Fibroblast of skin of back (primary cell): ENCODE measurements around the gene VWA7.
"Not testable (repeated sequence)": the region's sequence is repeated elsewhere in the genome, so short reads cannot be mapped to it uniquely, and the experiment has no call there.

Experiments
- DNase-seq: peaks from one replicate; pipeline ENCODE4 v3.0.0-alpha.2; 2013

The VWA7 gene

DNA sequence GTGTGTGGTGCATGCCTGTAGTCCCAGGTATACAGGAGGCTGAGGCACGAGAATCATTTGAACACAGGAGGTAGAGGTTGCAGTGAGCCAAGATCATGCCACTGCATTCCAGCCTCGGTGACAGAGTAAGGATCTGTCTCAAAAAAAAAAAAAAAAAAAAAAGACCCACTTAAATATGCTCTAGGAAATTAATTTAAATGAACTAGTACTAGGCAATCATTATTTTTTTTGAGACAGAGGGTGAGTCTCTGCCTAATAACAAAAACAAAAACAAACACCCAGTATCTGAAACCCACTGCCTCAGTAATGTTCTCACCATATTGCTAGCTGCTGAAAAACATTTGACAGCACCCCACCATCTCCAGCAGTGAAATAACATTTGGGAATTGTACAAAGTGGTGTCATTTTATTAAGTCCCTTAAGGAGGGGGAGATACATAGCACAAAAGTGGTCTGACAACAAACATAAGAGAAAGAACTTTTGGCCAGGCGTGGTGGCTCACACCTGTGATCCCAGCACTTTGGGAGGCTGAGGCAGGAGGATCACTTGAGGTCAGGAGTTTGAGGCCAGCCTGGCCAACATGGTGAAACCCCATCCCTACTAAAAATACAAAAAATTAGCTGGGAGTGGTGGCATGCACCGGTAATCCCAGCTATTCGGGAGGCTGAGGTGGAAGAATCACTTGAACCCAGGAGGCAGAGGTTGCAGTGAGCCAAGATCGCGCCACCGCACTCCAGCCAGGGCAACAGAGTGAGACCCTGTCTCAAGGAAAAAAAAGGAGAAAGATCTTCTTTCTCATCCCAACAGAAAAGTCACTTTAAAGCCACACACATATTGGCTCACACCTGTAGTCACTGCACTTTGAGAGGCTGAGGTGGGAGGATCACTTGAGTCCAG, 24.2 kb upstream of the VWA7 start:
- not testable (repeated sequence) for DNase-seq

DNA sequence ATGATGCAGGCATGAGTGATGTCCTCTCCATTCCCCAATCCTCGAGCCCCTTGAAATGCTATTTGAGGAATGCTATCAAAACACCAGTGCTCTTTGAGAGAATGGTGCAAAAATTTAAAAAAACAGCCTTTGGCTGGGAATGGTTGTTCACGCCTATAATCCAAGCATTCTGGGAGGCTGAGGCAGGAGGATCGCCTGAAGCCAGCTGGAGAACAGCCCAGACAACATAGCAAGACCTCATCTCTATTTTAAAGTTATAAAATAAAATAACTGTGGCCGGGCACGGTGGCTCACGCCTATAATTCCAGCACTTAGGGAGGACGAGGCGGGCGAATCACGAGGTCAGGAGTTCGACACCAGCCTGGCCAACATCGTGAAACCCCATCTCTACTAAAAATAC, 22.7 kb upstream of the VWA7 start:
- DNase-seq, result peak; percentile 47

DNA sequence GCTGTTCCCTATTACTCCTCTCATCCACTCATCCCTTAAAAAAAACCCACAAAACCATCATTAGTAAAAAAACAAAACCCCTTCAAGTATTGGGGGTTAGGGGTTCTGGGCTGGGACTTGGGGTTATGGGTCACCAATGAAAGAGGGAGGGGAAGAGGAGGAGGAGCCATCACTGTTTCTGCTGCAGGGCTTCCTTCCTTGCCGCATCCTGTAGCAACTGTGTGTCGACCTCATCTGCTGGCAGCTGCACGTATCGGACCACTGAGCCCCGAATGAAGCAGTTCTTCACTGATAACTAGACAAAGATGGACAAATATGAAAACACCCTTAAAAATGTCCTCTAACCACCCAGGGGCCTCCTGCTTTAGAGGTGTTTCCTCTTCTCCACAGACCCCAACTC, 20.5 kb upstream of the VWA7 start:
- DNase-seq, result no peak

DNA sequence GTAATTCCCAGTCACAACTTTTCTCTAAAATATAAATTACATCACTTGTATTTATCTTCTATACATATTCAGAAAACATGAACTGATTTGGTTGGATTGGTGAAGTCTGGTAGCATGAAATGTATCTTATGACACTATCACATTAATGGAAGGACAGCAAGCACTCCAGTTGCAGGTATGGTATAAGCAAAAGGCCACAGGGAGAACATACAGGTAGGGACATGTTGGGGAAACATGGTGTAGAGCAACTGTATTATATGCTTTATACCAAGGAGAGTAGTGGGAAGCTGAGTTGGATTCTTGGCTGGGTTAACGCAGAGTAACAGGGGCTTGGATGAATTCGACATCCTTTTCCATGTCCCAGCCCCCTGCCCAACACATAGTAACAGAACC, 19.9 kb upstream of the VWA7 start:
- DNase-seq, result no peak

DNA sequence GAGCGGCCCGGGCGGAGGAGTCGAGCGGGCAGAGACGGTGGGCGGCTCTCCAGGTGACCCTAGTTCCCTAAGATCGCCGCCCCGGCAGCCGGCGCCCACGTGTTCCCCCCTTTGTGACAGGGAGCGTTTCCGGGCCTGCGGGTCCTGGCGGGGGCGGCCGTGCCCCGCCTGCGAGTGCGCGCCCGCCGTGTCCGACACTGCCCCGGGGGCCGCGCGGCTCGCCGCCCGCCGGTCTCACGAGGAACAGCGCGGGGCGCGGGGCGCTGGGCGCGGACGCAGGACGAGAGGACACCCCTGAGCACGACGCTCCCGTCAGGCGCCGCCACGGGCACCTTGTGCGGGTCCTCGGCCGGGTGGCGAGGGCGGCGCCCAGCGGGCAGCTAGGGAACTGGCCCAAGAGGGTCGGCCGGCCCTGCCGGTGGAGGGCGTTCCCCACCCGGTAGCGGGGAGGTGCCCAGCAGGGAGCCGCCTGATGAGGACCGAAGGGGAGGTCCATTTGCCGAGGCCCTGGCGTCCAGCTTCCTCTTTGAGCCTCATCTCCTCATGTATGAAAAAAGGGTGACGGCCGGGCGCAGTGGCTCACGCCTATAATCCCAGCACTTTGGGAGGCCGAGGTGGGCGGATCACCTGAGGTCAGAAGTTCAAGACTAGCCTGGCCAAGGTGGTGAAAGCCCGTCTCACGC, 18.6 kb upstream of the VWA7 start, which contains the start of gene VARS1:
TSS of gene VARS1 (minus strand) at position 137 of the 683 bp plus-strand sequence. CDS start 535 bp downstream, outside the sequence.
- DNase-seq, result peak; percentile 88

DNA sequence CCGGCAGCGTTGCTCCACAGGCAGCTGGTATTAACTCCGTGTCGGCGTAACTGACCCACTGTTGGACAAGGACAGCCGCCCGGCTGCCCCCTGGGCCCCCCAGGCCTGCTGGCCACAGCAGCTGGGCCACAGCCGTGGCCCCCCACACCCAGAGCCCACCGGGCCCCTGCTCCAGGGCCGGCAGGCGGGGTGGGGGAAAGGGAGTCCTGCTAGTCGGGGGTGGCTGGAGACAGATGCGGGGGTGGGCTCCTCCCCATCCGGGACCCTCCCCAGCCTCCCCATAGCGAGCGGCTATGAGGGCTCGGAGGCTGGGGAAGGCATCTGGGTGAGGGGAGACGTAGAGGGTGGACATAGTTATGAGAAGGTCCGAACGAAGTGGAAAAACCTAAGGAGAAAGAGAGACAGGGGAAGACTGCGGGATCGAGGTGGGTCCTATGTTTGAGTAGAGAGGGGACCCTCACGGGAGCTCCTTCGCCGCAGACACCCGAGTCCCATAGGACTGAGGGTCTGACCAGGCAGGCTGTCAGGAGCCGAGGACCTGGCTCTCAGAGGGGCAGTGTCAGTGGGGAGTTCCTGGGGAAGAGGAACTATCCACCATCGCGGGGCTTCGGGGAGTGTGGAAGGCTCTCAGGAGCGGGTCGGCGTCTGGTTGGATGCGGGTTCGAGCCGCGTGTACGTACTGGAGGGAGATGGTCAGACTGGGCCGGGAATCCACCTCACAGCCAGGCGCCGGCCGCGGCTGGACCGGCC, 17.9 kb upstream of the VWA7 start:
- no peak for DNase-seq

DNA sequence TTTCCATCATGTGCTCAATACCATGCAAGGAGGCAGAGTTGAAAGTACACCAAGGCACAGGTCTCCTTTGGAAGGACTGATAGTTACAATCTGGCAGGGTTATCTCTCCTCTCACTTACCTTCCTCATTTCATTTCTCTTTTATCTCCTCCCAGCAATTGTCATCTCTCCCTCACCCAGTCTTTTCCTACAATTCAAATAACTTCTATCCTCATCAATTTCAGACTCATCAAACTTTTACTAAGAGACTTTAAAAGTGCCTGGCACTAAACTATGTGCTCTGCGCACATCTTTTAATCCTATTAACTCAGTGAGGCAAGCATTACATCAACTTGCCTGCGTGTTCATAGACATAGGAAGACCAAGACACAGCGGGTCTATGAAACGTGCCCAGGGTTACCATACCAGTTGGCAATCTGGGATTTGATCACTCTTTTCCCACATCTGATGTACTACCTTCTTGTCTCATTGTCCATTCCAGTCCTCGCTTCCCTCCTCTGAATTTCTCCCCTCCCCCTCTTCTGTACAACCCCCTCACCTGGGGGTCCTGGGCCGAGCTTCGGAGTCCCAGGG, 17.3 kb upstream of the VWA7 start:
- DNase-seq, result peak; percentile 33

DNA sequence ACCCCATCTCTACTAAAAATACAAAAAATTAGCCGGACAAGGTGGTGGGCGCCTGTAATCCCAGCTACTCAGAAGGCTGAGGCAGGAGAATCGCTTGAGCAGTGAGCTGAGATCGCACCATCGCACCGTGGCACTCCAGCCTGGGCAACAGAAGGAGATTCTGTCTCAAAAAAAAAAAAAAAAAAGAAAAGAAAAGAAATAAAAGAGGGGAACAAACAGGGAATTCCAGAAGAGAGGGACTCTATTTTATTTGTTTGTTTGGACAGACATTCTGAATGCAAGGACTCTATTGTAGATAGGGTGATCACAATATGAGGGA, 16.8 kb upstream of the VWA7 start:
- DNase-seq, result not testable (repeated sequence)

DNA sequence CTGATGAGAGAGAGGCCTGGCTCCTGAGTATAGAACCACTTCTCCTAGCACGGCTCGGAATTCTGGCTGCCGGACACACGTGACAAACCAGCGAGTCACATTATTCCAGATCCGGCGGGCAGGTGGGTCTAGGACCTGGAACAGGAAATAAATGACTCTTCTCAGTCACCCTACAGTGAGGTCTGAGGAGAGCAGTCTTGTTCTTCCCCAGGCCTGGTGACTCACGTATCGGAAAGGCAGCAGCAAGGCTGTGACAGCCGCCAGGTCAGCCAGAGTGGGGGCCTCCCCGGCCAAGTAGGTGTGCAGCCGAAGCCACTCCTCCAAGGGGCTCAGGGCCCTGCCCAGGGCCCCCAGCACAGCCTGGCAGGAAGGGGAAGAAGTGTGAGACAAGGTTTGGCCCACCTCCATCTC, 15.6 kb upstream of the VWA7 start:
- DNase-seq, result no peak

DNA sequence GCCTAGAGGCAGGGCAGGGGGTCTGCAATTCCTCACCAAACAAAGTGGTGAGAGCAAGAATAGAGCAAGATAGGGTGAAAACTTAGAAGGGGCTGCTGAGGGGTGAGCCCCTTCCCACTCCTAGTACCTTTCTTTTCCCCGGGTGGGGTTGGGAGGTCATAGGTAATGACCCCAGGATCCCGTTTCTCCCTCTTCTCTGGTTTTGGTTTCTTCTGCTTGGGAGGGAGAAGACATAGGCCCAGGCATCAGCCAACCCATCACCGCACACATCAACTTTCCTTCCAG, 14.9 kb upstream of the VWA7 start:
- no peak for DNase-seq

DNA sequence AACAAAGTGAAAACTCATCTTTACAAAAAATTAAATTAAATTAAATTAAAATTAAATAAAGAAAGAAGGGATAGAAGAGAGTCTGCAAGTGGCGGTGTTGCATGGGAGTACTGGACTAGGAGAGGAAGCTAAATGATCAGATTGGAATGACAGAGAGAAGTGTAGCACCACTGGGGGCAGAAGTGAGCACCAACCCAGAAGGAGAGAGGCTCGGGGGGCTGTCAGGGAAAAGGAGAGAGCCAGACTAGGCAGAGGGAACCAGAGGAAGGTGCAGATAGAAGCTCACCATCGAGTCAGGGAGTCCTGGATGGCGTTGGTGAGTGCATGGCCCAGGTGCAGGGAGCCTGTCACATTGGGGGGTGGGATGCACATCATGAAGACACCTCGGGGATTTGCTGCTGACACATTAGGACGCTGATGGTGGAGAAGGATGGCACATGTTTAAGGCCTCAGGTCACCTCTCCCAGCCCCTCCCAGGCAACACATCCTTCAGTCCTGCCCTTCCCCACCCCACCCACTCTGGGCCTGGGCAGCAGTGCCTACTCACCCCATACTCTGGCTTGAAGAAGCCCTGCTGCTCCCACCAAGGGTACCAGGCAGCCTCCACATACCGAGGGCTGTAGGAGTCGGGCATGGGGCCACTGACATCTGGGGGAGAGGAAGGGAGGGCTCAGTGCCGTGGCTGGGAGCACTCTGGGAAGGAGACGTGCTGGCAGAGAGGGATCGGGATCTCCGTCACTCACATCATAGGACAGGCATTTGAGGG, 14.4 kb upstream of the VWA7 start:
- peak; percentile 60 for DNase-seq

DNA sequence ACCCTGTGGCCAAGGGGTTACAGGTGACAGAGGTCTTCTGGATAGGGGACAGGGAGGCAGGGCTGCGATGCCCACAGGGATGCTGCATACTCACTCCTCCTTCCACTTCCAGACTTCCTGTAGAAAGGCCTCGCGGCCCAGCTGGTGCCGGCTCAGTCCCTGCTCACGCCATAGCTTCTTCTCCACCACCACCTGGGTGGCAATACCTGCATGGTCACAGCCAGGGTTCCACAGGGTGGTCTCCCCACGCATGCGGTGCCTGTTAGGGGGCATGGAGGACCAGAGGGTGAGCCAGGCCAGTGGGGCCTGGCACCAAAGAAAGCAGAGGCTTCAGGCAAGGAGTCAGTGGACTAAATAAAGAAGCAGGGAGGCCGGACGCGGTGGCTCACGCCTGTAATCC, 8.3 kb upstream of the VWA7 start:
- DNase-seq, result no peak

DNA sequence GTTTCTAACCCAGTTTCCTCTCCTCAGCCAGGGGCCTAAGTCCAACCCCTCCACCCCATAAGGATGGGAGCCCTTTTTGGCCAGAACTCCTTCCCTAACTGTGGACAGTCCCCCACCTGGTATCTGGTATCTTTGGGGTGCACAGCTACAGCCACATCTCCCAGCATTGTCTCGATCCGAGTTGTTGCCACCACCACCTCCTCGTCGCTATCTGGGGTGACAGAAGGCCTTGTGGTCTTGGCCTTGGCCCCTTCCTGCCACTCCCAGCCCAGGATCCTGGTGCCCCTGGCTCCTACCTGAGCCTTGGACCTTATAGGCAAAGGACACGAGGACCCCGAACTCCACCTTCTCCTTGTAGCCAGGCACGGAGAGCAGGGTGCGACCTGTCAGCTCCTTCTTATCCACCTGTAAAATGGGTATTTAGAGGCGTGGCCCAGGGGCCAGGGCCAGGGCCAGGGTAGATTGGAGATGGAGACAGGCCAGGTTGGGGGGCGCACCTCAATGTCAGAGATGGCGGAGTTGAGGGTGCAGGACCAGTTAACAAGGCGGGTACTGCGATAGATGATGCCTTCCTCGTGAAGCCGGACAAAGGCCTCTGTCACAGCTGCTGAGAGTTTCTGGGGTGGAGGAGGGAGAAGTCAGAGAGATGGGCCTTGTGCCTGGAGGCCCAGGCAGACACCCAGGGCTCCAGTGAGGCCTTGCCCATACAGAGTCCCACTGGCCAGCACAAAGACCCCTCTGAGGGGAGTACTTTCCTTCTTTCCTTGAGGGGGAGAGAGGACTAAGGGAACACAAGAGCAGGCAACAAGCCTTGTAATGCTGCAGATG, 7.2 kb upstream of the VWA7 start:
- no peak for DNase-seq

DNA sequence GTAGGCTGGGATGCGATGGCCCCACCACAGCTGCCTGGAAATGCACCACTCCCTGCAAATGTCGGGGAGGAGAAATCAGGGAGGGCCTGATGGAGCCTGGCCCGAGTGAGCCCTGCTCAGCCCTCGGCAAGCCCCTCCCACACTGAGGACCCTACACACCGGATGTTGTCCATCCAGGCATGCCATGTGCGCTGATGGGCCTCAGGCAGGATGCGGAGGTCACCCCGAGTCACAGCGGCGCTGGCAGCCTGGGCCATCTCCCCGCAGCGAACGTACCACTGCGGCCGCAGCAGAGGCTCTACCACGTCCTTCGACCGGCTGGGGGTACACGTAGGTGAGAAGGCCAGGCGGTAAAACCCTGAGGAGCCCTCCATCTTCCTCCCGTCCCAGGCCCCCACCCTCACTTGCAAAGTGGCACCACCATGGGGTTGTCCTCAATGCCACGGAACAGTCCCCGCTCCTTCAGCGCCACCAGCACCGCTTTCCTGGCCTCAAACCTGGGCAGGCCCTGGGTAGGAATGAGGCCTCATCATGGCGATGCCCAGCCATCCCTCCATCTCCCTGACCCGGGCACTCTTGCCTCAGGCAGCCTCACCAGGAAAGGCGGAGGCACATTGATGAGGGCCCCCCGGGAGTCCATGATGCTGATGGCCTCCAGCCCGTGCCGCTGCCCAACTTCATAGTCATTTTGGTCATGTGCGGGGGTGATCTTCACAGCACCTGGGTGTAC, 5.2 kb upstream of the VWA7 start:
- no peak for DNase-seq

DNA sequence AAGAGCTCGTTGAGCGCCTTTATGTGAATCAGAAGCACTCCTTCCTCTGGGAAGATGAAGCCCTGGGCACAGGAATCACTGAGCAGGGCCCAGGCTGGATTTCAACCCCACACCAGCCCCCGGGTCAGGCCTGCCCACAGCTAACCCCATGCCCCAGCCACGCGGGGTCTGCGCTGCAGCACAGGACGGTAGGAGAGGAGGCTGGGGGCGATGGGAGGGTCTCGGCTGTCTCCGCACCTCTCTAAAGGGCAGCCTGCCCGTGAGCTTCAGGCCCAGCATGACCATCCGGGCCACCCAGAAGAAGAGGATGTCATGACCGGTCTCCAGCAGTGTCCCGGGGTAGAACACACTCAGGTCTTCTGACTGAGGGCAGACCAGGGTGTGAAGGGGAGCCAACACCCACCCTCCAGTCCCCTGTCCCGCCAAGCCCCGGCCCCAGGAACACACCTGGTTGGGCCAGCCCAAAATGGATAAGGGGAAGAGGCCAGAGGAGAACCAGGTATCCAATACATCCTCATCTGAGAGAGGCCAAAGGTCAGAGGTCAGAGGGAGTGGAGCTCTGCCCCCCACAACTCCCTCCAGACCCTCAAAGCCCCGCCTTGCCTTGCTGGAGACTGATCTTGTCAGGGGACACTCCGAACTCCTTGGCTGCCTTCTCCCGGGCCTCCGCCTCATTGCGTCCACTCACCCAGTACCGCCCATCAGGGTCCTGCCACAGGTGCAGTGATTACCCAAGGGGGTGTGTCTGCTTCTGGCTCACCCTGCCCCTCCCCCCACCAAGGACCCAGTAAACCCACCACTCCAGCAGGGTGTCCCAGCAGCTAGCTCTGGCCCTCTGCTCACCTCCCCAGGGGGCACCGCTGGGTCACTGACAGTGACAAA, 4.4 kb upstream of the VWA7 start:
- DNase-seq, result no peak

DNA sequence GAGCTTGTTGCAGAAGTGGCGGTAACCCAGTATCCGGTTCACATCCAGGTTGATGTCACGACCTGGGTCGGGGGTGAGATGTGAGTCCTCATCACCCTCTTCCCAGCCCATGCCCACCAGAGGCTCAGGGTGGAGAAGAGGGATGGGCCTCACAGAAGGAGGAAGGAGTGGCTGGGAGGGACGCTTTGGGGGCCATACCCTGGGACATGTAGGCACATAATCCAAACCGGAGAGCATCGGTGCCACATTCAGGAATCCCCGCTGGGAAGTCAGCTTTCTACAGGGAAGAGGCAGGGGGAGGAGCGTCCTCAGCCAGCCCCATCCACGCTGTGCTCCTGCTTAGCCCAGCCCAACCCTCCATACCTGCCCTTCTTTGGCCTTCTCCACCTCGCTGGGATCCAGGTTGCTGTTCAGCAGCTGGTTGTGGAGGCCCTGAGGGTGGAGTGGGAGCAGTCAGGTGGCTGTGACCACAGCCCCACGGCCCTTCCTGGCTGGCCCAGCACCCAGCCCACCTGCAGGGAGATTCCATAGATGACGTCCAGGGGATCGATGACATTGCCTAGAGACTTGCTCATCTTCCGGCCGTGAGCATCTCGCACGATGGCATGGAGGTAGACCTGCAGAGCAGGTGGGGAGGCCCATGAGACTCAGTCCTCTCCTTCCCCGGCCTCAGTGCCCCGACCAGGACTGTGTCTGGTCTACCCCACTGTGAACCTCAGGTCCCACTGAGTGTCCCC, 3.5 kb upstream of the VWA7 start:
- DNase-seq, result no peak

DNA sequence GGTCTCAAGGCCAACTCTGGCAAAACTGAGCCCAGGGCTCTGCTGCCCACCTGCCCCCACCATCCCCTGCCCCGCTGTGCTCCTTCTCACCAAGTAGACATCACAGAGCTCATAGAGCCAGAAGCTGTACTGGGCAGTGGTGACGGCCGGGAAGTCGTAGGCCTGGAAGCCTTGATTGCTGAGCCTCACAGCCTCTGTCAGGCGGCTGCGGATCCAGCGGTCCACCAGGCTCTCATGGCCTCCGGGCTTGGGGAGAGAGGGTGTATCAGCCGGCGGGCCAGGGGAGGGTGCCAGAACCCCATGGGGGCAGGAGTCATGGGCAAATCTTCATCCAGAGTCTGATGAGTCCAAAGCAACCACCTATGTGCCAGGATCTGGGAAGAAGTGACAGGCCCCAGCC, 2.8 kb upstream of the VWA7 start:
- DNase-seq, result no peak

DNA sequence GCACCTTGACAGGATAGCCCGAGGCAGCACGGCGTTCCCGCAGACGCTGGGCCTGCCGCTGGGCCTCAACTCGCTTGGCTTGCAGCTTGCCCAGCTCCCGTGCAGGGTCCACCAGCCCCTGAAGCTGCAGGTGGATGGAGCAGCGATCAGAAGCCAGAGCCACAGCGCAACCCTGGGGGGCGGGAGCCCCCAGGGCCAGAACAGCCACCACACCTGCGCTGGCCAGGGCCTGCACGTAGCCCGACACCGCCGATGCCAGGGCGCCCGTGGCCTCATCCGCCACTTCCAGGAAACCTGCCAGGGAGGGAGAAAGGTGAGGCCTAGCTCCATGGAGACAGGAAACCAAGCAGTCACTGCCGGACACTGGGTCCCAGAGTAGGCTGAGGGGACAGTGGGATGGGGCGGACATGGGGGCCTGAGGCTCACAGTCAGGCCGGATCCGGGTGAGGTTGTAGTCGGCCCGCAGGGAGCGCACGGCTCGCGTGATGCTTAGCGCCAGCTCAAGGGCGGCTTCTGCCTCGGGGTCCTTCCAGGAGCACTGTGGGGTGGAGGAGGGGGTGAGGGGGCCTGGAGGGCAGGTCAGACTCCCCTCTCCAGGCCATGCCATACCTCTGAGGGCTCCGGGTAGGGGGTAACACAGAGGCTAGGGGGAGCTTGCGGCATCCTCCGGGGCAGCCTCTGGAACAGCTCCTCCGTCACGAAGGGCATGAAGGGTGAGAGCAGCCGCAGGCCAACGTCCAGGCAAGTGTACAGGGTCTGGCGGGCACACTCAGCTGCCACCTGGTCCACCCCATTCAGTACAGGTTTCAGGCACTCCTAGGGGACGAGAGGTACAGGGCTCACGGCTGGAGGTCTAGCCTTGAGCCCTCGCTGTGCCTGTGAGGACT, 2.1 kb upstream of the VWA7 start:
- DNase-seq, result no peak
